ENCODE measurements around the gene FGD3.
"Not testable (repeated sequence)": the region's sequence is repeated elsewhere in the genome, so short reads cannot be mapped to it uniquely, and the experiment has no call there.

FGD3 gene

DNA sequence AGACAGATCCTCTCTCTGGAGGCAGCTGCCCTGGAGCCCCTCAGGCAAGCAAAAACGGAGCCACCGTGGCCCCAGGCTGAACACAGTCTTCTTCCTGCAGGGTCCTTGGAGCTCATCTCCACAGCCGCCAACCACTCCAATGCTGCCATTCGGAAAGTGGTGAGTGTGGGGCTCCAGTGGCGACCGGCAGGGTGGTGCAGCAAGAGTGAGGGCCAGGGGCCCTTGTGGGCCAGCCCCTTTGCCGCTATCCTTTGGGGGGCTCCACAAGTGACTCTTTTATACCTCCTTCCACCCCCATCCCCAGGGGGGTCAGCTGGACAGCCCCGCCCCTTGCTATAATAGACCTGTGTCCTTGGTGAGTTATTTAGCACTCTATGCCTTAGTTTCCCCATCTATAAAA is 63.8 kb downstream of the FGD3 start:
- no peak for ATAC-seq

DNA sequence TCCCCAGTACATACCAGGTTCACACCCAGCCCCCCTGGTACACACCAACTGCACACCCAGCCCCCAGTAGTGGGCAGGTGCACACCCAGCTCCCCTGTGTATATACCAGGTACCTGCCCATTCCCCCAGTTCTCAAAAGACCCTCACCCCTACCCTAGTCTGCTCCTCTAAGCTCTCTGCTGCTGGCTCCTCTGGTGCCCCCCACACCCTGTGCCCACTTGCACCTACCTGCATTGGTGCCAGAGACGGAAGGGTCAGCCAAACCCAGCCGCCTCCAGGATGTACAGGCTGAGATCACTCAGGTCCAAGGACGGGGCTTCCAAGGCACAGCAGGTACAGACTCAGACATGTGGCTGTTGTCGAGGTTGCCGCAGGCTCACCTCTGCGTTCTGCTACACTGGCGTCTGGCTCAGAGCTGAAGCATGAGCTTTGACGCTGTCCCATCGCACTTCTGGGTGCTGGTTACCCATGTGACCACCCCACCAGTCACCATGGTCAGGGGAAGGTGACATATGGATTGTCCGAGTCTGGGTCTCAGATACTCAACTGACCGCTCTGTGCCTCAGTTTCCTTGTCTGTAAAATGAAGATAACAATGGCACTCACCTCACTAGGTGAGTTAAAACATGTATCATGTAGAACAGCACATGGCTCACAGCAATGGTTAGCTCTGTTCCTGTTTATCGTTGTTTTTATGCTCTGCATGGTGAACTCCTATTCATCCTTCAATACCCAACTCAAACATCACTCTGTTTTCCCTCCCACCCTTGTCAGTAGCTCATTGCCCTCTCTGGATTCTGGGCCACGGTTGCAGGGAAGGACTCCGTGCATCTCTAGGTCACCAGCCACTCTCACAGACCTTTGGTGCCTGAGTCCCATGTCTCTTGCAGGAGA is 65.9 kb downstream of the FGD3 start:
- ATAC-seq: no peak

DNA sequence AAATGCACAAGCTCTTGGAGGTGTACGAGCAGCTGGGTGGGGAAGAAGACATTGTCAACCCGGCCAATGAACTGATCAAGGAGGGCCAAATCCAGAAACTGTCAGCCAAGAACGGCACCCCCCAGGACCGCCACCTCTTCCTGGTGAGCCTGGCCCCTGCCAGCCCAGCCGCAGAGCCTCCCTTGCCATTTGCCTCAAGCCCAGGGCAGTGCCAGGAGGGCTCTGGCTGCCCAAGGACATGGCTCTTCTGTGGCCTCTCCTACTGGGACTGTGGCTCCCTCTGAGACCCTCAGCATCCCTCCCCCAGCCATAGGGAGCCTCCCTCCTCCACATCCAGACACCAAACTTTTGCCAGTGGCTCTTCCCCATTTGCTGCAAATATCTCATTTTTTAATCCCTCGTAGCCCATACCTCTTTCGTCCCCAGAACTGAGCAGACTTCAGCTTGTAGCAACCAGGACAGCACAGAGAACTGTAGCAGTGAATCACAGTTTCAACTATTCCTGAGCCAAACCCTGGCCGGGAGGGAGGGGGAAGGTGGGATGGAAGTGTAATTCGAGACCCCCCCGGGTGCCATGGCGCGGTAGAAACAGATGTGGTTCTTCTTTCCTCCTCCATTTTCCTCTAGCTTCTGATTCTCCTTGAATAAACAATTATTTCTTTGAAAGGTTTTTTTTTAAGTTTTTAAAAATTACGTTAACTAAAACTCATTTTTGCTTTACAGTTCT is 66.7 kb downstream of the FGD3 start:
- no peak for ATAC-seq

DNA sequence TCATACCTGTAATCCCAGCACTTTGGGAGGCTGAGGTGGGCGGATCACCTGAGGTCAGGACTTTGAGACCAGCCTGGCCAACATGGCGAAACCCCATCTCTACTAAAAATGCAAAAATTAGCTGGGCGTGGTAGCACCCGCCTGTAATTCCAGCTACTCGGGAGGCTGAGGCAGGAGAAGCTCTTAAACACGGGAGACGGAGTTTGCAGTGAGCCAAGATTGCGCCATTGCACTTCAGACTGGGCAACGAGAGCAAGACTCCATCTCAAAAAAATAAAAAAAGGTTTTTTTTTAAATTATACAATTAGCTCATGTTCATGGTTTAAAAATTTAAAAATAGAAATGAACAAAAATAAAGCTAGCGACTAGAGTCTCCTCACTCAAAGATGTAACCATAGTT is 67.9 kb downstream of the FGD3 start:
- ATAC-seq: not testable (repeated sequence)

DNA sequence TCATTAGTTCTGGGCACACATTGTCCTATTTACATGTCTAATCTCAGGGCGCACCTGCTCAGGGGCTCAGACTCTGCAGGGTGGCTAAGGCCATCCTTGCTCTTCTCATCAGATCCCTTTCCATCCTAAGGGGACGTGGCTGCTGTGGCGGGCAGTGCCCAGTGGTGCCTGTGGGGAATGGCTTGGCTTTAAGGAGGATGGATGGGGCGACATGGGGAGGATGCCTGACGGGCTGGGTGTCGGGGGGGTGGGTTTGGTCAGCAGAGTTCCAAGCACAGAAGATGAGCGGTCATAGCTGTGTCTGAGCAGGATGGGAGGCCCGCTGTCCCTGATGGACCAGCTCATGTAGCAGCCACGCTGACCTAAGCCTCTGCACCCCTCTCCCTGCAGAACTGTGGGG is 70.3 kb downstream of the FGD3 start:
- no peak for ATAC-seq

DNA sequence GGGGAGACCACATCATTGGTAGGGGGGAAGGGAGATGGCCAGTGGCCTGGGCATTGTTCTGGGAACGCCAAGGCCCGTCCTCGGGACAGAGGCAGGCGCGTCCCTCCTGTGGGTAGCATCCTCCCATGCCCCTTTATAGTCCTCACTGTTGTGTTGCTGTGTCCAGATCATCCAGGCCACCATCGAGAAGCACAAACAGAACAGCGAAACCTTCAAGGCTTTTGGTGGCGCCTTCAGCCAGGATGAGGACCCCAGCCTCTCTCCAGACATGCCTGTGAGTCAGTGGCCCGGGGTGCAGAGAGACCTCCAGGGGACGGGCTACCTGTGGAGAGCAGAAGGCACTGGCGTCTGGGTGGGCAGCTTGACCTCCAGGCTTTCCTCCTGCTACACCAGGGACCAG is 72.8 kb downstream of the FGD3 start:
- no peak for ATAC-seq

DNA sequence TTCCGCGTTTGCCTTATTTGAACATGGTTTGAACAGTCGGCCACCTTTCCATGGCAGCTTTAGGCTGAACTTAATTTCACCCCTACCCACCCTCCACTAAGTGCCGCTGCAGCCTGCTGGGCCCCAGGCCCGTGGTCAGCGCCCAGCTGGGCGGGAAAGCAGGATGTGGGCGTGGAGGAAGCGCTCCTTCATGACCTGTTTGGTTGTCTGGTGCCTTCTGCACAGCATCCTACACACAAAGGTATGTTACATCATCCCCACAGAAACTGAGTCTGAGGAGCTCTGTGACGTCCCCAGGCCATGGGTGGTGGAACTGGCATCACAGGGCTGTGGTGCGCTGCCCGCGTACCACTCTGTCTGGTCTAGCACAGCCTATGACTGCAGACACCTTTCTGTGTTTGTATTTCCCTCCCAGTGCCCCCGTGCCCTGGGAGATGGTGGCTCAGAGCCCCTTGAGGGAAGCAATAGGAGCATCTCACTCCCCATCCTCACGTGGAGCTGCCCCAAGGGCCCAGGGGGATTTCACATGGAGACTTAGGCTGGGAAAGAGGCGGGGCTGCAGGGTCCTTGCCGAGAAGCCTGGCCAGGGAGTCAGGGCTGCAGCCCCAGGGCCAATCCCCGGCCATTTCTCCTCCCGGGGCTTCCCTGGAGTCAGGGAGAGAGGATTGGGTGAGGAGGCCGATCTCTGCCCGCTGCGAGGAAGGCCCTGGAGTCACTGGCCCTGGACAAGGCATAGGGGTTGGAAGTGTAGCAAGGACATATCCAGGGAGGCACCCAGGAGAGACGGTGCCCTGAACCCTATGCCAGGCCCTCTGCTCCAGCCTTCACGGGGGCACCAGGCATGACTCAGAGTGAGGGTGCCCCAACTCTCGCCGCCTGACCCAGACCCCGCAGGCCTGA is 73.7 kb downstream of the FGD3 start:
- peak in 1 of 2 donors; percentile 76 for ATAC-seq

DNA sequence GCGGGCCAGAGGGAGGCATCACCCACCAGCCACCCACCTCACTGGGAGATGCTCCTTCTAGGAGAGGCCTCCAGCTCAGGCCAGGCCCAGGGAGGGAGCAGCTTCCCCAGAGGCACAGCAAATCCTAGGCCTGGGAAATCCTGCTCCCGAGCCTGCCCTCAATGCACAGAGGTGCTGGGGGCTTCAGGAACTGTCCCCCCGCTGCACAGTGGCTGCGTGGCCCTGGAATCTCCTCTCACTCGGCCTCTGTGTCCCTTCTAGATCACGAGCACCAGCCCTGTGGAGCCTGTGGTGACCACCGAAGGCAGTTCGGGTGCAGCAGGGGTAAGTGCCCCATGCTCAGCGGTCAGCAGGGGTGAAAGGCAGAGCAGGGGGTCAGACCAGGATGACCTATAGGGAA is 74.7 kb downstream of the FGD3 start:
- ATAC-seq: no peak

DNA sequence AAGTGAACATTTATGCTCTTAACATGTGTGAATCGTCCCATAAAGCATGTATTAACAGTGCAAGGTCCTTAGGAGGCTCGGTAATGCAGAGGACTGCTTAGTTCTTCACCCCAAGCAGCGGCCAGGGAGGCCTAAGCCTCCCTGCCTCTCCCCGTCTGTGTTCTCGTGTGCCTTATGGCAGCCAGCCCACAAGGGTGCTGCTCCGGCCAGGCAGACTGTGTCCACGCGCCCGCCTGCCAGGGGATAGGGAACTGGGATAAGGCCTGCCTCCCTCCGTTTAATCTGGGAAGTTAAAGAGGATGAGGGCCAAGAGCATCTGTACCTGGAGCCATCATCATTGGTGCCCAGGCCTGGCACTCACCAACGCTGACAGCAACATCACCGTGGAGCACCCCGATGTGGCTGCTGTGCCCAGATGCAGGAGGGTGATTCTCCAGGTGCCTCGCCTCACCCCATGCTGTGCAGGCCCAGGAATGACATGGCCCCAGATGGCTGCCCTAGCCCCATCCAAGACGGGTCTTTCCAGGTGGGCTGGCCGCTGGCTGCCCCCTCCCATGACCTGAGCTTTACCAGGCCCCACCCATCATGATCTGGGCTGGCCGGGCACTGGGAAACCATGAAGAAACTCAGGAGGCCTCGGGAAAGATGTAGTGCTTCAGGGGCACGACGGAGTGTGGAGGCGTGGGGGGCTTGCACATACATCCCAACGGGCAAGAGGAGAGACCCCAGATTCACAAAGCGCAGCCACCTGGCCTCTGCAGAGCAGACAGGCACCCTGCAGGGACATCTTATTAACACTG is 75.6 kb downstream of the FGD3 start:
- ATAC-seq: no peak

DNA sequence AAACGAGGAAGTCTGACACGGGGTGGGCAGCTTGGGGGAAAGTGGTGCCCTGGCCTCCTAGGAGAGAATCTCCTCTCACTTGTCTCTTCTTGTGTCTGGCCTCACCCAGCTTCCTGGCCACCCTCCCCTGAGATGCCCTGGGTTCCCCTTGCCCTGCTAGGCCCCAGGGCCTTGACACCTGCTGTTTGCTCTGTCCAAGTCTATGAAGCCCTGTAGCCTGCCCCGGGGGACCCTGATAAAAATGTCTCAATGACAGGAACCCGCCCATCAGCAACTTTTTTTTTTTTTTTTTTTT is 76.1 kb downstream of the FGD3 start:
- ATAC-seq: no peak

DNA sequence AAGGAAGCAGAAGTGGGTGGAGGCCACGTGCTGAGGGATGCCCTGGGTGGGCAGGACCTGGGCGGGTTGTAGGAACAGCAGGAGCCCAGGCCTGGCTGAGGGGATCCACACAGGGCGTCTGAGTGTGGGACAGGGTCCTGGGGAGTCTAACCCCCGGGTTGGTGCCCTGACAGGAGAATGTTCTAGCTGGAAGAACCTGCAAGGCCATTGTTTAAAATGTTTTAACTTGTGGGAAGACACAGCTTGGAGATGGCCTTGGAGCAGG is 77.3 kb downstream of the FGD3 start:
- no peak for ATAC-seq

DNA sequence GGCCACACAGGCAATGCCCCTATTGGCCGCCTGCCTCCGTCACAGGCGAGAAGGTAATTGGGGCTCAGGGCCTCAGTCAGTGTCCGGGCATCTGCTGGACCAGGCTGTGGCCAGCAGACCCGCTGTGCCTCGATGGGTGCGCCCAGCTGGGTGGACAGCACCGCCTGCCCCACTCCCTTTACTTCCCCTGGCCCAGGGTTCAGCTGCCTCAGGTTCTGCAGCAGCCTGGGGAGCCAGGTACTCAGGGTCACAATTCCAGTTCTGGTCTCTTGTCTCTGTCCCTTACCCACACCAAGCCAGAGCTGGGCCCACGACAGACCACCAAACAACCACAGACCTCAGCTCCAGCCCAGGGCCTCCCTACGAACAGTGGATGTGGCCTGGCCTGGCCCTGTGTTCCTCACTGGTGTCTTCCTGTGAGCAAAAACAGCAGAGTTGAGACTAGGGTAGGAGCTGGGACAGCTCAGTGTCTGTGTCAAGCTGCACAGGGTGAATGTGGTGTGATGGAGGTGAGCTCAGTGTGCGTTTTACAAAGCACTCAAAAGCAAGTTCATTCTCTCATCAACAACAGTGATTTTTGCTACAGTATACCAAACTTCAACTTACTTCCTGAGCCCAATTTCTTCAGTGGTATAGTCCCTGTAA is 77.8 kb downstream of the FGD3 start:
- peak in 1 of 2 donors; percentile 14 for ATAC-seq

DNA sequence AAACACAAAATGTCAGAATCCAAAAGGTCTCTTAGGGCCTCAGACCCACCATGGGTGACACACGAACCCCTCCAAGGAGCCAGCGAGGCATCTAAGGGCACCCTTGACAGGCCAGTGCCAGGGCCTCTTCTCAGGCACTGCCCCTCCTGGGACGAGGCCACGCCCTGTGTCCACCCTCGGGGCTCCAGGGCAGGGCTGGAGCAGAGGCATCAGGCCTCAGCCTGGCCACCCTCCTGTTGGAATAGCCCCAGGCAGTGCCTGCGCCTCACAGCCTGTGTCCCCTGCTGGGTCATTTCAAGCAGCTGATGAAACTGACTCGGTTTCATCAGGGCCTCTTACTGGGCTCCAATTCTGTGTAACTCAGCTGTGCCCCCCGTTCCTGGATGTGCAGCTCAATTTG is 78.4 kb downstream of the FGD3 start:
- no peak for ATAC-seq

DNA sequence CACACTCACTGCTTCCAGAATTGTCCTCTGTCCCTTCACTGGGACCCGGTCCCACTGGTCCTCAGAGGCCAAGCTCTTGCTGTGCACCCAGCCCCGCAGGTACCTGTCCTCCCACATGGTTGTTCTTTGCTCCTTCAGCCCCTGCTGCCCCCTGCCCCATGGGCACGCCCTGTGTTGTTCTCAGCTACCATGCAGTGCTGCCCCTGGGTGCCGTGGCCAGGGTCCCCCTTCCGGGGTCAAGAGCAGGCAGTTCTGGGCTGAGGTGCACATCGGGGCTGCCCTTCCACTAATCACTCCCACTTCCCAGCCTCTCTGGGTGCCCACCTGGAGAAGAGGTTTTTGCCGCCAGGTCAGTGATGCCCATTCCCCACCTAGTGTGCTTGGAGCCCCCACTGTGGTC is 79.3 kb downstream of the FGD3 start:
- no peak for ATAC-seq

DNA sequence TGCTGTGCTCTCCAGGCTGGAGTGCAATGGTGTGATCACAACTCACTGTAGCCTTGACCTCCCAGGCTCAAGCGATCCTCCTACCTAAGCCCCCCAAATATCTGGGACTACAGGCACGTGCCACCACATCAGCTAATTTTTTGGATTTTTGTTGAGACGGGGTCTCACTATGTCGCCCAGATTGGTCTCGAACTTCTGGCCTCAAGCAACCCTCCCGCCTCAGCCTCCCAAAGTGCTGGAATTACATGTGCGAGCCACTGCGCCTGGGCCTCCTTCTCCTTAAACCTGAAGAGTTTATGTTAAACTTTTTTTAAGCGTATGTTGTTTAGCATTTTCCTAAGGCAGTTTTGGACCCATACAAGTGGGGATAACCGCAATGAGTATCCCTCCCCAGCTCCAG is 80.4 kb downstream of the FGD3 start:
- no peak for ATAC-seq

DNA sequence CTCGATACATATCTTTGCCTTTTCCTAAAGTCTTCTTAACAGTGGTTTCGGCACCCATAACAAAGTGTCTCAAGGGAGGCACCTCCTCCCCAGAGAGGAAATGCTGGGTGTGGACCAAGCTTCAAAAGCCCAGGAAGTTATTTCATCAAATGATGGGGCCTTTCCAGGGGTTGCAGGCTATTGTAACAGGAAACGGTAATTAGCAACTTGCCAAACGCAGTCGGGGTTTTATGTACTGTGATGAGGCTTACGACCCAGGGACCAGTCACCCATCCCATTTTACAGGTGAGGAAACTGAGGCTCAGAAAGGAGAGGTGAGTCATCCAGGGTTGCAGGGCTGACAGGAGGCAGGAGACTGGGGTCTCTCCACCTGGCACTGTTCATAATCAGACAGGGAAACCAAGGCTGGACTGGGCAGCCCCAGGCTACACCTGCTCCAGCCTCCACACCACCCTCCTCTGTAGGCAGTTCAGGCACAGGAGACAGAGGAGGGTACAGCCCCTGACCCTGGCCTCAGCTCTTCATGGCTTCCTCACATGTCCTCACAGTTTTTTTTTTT is 81.2 kb downstream of the FGD3 start:
- peak; percentile 63 to 66 for ATAC-seq

DNA sequence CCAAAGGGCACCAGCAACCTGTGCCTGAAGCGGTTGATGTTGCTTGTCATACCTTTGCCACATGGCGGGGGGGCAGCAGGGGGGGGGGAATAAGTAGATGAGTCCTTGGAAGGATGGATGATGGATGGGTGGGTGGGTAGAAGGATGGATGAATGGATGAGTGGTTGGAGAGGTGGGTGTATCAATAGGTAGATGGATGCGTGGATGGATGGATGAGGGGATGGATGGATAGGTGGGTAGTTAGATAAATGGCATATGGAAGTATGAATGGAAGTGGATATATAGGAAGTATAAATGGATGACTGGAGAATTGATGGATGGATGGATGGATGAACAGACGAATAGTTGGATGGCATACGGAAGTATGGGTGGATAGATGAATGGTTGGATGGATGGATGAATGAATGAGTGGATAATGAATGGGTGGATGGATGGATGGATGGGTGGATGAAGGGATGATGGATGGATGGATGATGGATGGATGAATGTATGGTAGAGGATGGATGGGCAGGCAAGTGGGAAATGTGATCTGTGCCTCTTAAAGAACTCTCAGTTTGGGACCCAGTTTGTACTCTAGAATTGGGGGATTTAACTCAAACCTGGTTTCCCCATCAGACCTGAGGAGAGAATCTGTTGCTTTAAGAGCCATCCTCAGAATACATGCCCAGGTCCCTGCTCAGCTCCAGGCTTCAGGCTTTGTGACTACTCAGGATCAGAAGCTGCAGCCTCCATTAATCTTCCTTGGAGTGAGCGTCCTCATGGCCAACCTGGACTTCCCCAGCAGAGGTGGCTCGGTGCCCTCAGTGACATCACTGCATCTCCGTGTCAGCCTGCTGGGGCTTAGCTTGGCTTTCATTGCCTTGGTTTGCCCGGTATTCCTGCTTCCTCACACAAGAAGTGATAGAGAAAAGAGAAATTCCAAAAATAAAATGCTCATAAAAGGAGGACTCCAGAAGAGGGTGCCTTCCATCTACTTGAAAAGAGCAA is 83.6 kb downstream of the FGD3 start:
- ATAC-seq: no peak

DNA sequence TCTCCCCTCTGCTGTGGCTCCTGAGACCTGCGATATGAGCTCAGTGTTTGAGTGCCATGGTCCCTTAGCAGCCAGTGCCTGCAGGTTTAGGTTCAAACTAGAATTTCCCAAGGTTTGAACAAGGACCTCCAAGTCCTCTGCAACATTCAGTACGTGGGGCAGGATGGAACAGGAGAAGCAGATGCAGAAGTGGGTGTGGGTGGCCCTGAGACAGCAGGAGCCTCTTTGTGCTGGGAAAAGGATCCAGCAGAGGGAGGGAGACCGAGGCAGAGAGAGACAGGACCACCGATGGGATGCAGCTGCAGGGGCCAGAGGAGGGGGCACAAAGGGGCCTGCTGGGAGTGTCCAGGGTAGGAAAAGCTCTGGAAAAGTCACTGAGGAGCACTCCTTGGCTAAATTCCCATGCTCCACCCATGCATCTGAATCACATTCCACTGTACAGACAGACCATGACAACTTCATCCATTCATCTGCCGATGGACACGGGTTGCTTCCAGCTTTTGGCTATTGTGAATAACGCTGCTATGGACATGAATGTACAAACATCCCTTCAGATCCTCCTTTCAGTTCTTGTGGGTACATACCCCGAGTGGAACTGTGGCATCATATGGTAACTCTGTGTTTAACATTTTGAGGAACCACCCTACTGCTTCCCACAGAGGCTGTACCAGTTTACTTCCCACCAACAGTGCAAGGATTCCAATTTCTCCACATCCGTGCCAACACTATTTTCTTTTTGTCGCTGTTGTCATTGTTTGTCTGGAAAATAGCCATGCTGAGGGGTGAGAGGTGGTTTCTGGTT is 84.5 kb downstream of the FGD3 start:
- ATAC-seq: no peak

DNA sequence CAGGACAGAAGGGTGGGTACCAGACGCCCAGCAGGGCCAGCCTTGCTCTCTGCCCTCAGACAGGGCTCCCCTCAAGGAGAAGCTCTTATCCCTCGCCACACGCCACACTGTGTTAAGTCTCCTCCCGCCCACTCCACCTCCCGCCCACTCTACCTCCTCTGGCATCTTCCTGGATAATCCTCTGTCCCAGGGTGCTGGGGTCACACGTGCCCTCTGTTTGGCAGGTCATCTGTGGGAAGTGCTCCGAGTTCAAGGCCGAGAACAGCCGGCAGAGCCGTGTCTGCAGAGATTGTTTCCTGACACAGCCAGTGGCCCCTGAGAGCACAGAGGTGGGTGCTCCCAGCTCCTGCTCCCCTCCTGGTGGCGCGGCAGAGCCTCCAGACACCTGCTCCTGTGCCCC is 85.2 kb downstream of the FGD3 start:
- ATAC-seq: no peak

DNA sequence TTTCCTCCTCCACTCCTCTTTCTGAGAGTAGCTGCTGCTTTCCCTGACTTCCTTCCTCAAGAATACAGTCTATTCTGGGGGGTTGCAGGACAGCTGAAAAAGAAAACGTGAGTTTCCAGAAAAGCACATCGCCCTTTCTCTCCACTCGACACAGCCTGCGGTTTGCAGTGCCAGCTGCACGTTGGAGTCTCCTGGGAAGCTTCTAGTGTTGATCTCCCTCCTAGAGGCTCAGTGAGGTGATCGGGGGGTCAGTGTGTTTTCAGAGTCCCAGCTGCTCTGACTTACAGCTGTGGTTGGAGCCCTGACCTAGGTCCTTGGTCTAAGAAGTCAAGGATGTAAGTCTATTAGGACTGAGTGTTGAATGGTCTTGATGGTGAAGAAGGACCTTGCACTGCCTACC is 86.2 kb downstream of the FGD3 start:
- no peak for ATAC-seq
